HCT116 (cell line): Measurements from ENCODE around the gene FAM168A. TPM values are rescaled to one million over a fixed set of nuclear protein-coding genes. Genes with fewer than 3 reads are reported as not detected.

Experiments used
- ATAC-seq: fragments of 200-7000 bp; cut with Tn5 transposase; 2 replicates; pipeline ENCODE4 v1.9.1; 2020; ENCODE audit warnings: mild to moderate bottlenecking, moderate library complexity
- BruUV-seq: library from RNA; stranded (reverse); fragments of 400-500 nt; replicated peaks from 2 replicates; lab custom pipeline; 2021; lab: Mats Ljungman, UMichigan
- CTCF ChIA-PET: fragments of 300-600 bp; sonication (Branson Sonifier 250); formaldehyde crosslinking; loops from one replicate; lab custom pipeline; 2021; ENCODE audit warnings: antibody characterized with exemption; lab: Charles Lee
- POLR2A ChIA-PET: fragments of 300-600, 350-600 bp; sonication (Branson Sonifier 250); formaldehyde crosslinking; loops from one replicate; lab custom pipeline; 2021; ENCODE audit warnings: antibody characterized with exemption; lab: Charles Lee
- RAD21 ChIA-PET, 2 experiments: fragments of 300-600 bp; sonication (Branson Sonifier 250); formaldehyde crosslinking; loops; one replicate each; lab custom pipeline; 2023; ENCODE audit warnings: low total read pairs in 2 of 2; ENCODE audit not compliant: uncharacterized antibody in 2 of 2, unreplicated experiment in 2 of 2, low non-redundant PET in 1 of 2; lab: Charles Lee
- DNase-seq: peaks from one replicate; pipeline ENCODE4 v3.0.0-alpha.2; 2010; ENCODE audit warnings: low read depth, low spot score
- H2AFZ ChIP-seq: fragments of 200-600 bp; shearing (Covaris generic), sonication (generic); 2 replicates; pipeline ENCODE4 v1.6.1; 2017; ENCODE audit warnings: low read depth, mixed run types, mixed read lengths, antibody characterized with exemption, low read length; ENCODE audit not compliant: poor library complexity, severe bottlenecking
- H3K27ac ChIP-seq: 2 replicates; pipeline ENCODE4 v1.5.1; 2012; ENCODE audit warnings: low read depth, low read length
- H3K27me3 ChIP-seq: fragments of 200-600 bp; sonication (generic); 2 replicates; pipeline ENCODE4 v1.6.1; 2016; ENCODE audit warnings: mixed run types, low read length, mixed read lengths; ENCODE audit not compliant: insufficient read depth
- H3K36me3 ChIP-seq, 2 experiments: fragments of 200-500 bp in 1 of 2; fragments of 200-600 bp in 1 of 2; sonication (Bioruptor generic) in 1 of 2; sonication (generic) in 1 of 2; 2 replicates each; pipeline versions ENCODE4 v1.5.1 to v1.6.1; 2014 to 2016; ENCODE audit warnings: low read length in 2 of 2, inconsistent platforms in 1 of 2, mixed read lengths in 1 of 2, mixed run types in 1 of 2; ENCODE audit not compliant: insufficient read depth in 2 of 2, control insufficient read depth in 1 of 2
- H3K4me1 ChIP-seq, 2 experiments: fragments of 200-600 bp in 1 of 2; sonication (generic) in 1 of 2; 2 replicates each; pipeline versions ENCODE4 v1.5.1 to v1.6.1; 2012 to 2017; ENCODE audit warnings: low read length in 2 of 2, inconsistent platforms in 1 of 2, mild to moderate bottlenecking in 1 of 2, mixed read lengths in 1 of 2, mixed run types in 1 of 2, moderate library complexity in 1 of 2; ENCODE audit not compliant: insufficient read depth in 2 of 2, control insufficient read depth in 1 of 2
- H3K4me2 ChIP-seq: fragments of 200-600 bp; sonication (generic); 2 replicates; pipeline ENCODE4 v1.6.1; 2017; ENCODE audit warnings: mixed run types, low read length, mixed read lengths
- H3K4me3 ChIP-seq, 2 experiments: fragments of 200-600 bp in 1 of 2; sonication (generic) in 1 of 2; replicated peaks in 1 of 2; 2 replicates each; pipeline ENCODE4 v1.5.1; 2011 to 2016; ENCODE audit warnings: low read length in 2 of 2, control low read depth in 1 of 2, low read depth in 1 of 2, mild to moderate bottlenecking in 1 of 2, mixed read lengths in 1 of 2, mixed run types in 1 of 2
- H3K79me2 ChIP-seq: fragments of 200-600 bp; sonication (generic); 2 replicates; pipeline ENCODE4 v1.6.1; 2017; ENCODE audit warnings: mild to moderate bottlenecking, mixed run types, low read length, moderate library complexity, mixed read lengths; ENCODE audit not compliant: insufficient read depth
- H3K9ac ChIP-seq: fragments of 200-600 bp; sonication (generic); 2 replicates; pipeline ENCODE4 v1.6.1; 2016; ENCODE audit warnings: low read length, mixed read lengths
- H3K9me2 ChIP-seq: fragments of 200-600 bp; sonication (generic), shearing (Covaris generic); 2 replicates; pipeline ENCODE4 v1.6.1; 2017; ENCODE audit warnings: mixed run types, mild to moderate bottlenecking, moderate library complexity; ENCODE audit not compliant: insufficient read depth
- H3K9me3 ChIP-seq, 2 experiments: fragments of 200-500 bp in 1 of 2; fragments of 200-600 bp in 1 of 2; sonication (Bioruptor generic) in 1 of 2; sonication (generic) in 1 of 2; 2 replicates each; pipeline ENCODE4 v1.6.1; 2014 to 2017; ENCODE audit warnings: low read length in 2 of 2, mixed read lengths in 2 of 2, inconsistent platforms in 1 of 2, low read depth in 1 of 2, mild to moderate bottlenecking in 1 of 2, mixed run types in 1 of 2, moderate library complexity in 1 of 2; ENCODE audit not compliant: control insufficient read depth in 1 of 2, insufficient read depth in 1 of 2
- H4K20me1 ChIP-seq: fragments of 200-600 bp; sonication (generic), shearing (Covaris generic); 2 replicates; pipeline ENCODE4 v1.6.1; 2017; ENCODE audit warnings: mixed run types, mild to moderate bottlenecking, moderate library complexity; ENCODE audit not compliant: insufficient read depth
- CBX3 ChIP-seq: IDR thresholded peaks from 2 replicates; pipeline ENCODE4 v1.6.1; 2012; ENCODE audit warnings: low read depth
- CEBPB ChIP-seq: IDR thresholded peaks from 2 replicates; pipeline ENCODE4 v1.6.1; 2012; ENCODE audit warnings: low read depth
- EGR1 ChIP-seq: IDR thresholded peaks from 2 replicates; pipeline ENCODE4 v1.6.1; 2012; ENCODE audit warnings: low read depth
- ELF1 ChIP-seq: IDR thresholded peaks from 2 replicates; pipeline ENCODE4 v1.6.1; 2012; ENCODE audit warnings: low read depth, borderline replicate concordance
- EZH2phosphoT487 ChIP-seq: fragments of 200-600 bp; IDR thresholded peaks from 2 replicates; pipeline ENCODE4 v1.6.1; 2018; ENCODE audit warnings: antibody characterized with exemption, borderline replicate concordance
- FOSL1 ChIP-seq: IDR thresholded peaks from 2 replicates; pipeline ENCODE4 v1.6.1; 2012; ENCODE audit warnings: low read depth
- POLR2A ChIP-seq: IDR thresholded peaks from 2 replicates; pipeline ENCODE4 v1.7.0; 2011; ENCODE audit warnings: borderline replicate concordance; ENCODE audit not compliant: insufficient read depth, insufficient read length; ENCODE audit errors: extremely low read depth
- POLR2AphosphoS5 ChIP-seq: IDR thresholded peaks from 2 replicates; pipeline ENCODE4 v1.6.1; 2011; ENCODE audit warnings: mild to moderate bottlenecking, low read depth, low read length, moderate library complexity
- RAD21 ChIP-seq: IDR thresholded peaks from 2 replicates; pipeline ENCODE4 v1.6.1; 2012; ENCODE audit warnings: low read depth, mild to moderate bottlenecking
- REST ChIP-seq: IDR thresholded peaks from 2 replicates; pipeline ENCODE4 v1.6.1; 2012; ENCODE audit warnings: low read depth
- SIN3A ChIP-seq: IDR thresholded peaks from 2 replicates; pipeline ENCODE4 v1.6.1; 2012; ENCODE audit warnings: low read depth
- SP1 ChIP-seq: IDR thresholded peaks from 2 replicates; pipeline ENCODE4 v1.6.1; 2012; ENCODE audit warnings: low read depth
- SRF ChIP-seq: IDR thresholded peaks from 2 replicates; pipeline ENCODE4 v1.6.1; 2012; ENCODE audit warnings: low read depth
- YY1 ChIP-seq: IDR thresholded peaks from 2 replicates; pipeline ENCODE4 v1.6.1; 2011; ENCODE audit warnings: low read length, low read depth, moderate library complexity, mild to moderate bottlenecking; ENCODE audit not compliant: insufficient replicate concordance; ENCODE audit errors: extremely low read depth
- ZFX ChIP-seq: fragments of 450-650 bp; IDR thresholded peaks from 2 replicates; pipeline ENCODE4 v1.6.1; 2017
- ZNF274 ChIP-seq: fragments of 200-500 bp; sonication (Bioruptor generic); IDR thresholded peaks from 2 replicates; pipeline ENCODE4 v1.6.1; 2014; ENCODE audit warnings: mild to moderate bottlenecking, low read depth, low read length, inconsistent platforms
- intact Hi-C: fragments of 100-400 bp; cut with micrococcal nuclease; formaldehyde crosslinking; loops from 2 replicates; pipeline ENCODE4 v1.10.0; 2022
- total RNA-seq: library from RNA; stranded (reverse); gene quantifications from one replicate; pipeline ENCODE4 v1.2.1, GENCODE V29; 2021; ENCODE audit not compliant: unreplicated experiment
- TF ChIP-seq, protein P1 (sequence below): IDR thresholded peaks from 2 replicates; pipeline ENCODE4 v1.6.1; 2012
- TF ChIP-seq, protein P2 (sequence below): IDR thresholded peaks from 2 replicates; pipeline ENCODE4 v1.6.1; 2011; ENCODE audit warnings: mild to moderate bottlenecking, low read length, moderate library complexity; ENCODE audit not compliant: insufficient replicate concordance; ENCODE audit errors: extremely low read depth
- TF ChIP-seq, protein P3 (sequence below): IDR thresholded peaks from 2 replicates; pipeline ENCODE4 v1.6.1; 2012
- TF ChIP-seq, protein P4 (sequence below), 3 experiments: fragments of 200-600 bp in 1 of 3; sonication (generic) in 1 of 3; IDR thresholded peaks in 2 of 3; conservative IDR thresholded peaks in 1 of 3; 2 replicates each; pipeline ENCODE4 v1.5.1; 2012 to 2017; ENCODE audit warnings: low read depth in 2 of 3, low read length in 2 of 3, antibody characterized with exemption in 1 of 3, borderline replicate concordance in 1 of 3, control low read depth in 1 of 3, mild to moderate bottlenecking in 1 of 3, mixed read lengths in 1 of 3, mixed run types in 1 of 3, moderate library complexity in 1 of 3; ENCODE audit not compliant: insufficient read depth in 1 of 3

Gene FAM168A
- total RNA-seq, 1 experiment from 2014 or later, result 31.5 TPM

DNA sequence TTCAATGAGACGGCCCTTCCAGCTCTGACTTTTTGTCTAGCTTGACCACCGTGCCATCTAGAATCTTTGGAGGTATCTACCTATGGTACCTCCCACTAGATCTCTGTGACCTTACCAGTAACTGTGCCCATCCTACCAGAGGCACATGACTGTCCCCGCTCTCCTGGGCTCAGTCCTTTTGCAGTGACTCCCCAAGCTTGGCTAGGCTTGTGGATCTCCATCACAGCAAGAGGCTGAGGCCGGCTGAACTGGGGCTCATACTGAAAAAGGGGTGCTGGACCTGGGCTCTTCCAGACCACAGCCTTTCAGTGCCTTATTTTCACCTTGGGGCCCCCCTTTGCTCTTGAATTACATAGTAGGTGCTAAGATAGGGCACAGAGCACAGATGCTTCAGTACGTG is 194.4 kb downstream of the FAM168A start:
- intact Hi-C loops, result loop anchor here (2.0 kb wide), 1 partner anchor 527 kb away; no protein-coding TSS in a partner anchor
- no peak overlapping the region for H3K4me2 ChIP-seq
- TF ChIP-seq CEBPB (no peak), ELF1 (no peak), EZH2phosphoT487 (no peak), FOSL1 (no peak), RAD21 (no peak), CBX3 (no peak), SIN3A (no peak), SP1 (no peak), POLR2AphosphoS5 (no peak), REST (no peak), YY1 (no peak), SRF (no peak), ZFX (no peak), POLR2A (no peak), ZNF274 (no peak), EGR1 (no peak)
- TF ChIP-seq, protein P1, sequence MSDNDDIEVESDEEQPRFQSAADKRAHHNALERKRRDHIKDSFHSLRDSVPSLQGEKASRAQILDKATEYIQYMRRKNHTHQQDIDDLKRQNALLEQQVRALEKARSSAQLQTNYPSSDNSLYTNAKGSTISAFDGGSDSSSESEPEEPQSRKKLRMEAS, result no peak
- TF ChIP-seq, protein P2, sequence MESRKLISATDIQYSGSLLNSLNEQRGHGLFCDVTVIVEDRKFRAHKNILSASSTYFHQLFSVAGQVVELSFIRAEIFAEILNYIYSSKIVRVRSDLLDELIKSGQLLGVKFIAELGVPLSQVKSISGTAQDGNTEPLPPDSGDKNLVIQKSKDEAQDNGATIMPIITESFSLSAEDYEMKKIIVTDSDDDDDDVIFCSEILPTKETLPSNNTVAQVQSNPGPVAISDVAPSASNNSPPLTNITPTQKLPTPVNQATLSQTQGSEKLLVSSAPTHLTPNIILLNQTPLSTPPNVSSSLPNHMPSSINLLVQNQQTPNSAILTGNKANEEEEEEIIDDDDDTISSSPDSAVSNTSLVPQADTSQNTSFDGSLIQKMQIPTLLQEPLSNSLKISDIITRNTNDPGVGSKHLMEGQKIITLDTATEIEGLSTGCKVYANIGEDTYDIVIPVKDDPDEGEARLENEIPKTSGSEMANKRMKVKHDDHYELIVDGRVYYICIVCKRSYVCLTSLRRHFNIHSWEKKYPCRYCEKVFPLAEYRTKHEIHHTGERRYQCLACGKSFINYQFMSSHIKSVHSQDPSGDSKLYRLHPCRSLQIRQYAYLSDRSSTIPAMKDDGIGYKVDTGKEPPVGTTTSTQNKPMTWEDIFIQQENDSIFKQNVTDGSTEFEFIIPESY, result no peak
- TF ChIP-seq, protein P3, sequence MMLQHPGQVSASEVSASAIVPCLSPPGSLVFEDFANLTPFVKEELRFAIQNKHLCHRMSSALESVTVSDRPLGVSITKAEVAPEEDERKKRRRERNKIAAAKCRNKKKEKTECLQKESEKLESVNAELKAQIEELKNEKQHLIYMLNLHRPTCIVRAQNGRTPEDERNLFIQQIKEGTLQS, result no peak
- TF ChIP-seq, protein P4, sequence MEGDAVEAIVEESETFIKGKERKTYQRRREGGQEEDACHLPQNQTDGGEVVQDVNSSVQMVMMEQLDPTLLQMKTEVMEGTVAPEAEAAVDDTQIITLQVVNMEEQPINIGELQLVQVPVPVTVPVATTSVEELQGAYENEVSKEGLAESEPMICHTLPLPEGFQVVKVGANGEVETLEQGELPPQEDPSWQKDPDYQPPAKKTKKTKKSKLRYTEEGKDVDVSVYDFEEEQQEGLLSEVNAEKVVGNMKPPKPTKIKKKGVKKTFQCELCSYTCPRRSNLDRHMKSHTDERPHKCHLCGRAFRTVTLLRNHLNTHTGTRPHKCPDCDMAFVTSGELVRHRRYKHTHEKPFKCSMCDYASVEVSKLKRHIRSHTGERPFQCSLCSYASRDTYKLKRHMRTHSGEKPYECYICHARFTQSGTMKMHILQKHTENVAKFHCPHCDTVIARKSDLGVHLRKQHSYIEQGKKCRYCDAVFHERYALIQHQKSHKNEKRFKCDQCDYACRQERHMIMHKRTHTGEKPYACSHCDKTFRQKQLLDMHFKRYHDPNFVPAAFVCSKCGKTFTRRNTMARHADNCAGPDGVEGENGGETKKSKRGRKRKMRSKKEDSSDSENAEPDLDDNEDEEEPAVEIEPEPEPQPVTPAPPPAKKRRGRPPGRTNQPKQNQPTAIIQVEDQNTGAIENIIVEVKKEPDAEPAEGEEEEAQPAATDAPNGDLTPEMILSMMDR (IDR thresholded peaks at IDR 0.05 in 2 of 3, conservative IDR thresholded peaks at IDR 0.05 in 1 of 3; ENCODE audit: borderline replicate concordance in 1 of 3, insufficient read depth in 1 of 3, low read depth in 2 of 3, low read length in 2 of 3), result no peak
- TF ChIP-seq, all 23 proteins: peak for 0
- DNase-seq (no peak), ATAC-seq (no peak)
- Histone ChIP-seq H3K27me3 (no peaks in the 10 kb centered on the region), H3K9me2 (no peaks in the 10 kb centered on the region), H4K20me1 (no peaks in the 10 kb centered on the region), H3K4me3 (no peak overlapping the region), H3K9ac (no peak overlapping the region), H3K27ac (no peak overlapping the region), H3K4me1 (no peaks in the 10 kb centered on the region), H3K79me2 (no peaks in the 10 kb centered on the region), H2AFZ (no peak overlapping the region), H3K9me3 (no peaks in the 10 kb centered on the region), H3K36me3 (no peaks in the 10 kb centered on the region)
- ChIA-PET POLR2A (interaction anchor here (1.6 kb wide), 1 partner anchor 222 kb away, joined by 3 read pairs; no protein-coding TSS in a partner anchor), RAD21 (interaction anchor here (1.4 to 1.6 kb wide), 2 partner anchors 222 to 257 kb away, joined by 6 read pairs; no protein-coding TSS in a partner anchor), CTCF (interaction anchor here (0.8 to 1.4 kb wide), 3 partner anchors 10 to 257 kb away, joined by 4 to 8 read pairs (median 5); no protein-coding TSS in a partner anchor)
- no TSS peak for BruUV-seq
